GM18870 (cell line): Measurements from ENCODE around the gene RNU7-1.

Experiments used
- ATAC-seq: cut with Tn5 transposase; IDR thresholded peaks from one replicate; pipeline ENCODE4 v1.9.1; 2021; ENCODE audit warnings: moderate library complexity; ENCODE audit not compliant: unreplicated experiment

The RNU7-1 gene

GRCh38 chr12:6963016-6963731, 19.6 kb downstream of the RNU7-1 start:
- ATAC-seq: no peak

GRCh38 chr12:6963791-6964413, 20.3 kb downstream of the RNU7-1 start:
- no peak for ATAC-seq

GRCh38 chr12:6964605-6965025, 21.0 kb downstream of the RNU7-1 start:
- no peak for ATAC-seq

- peak; percentile 32 for ATAC-seq
These were observed 21.5 kb downstream of the RNU7-1 start for GRCh38 chr12:6965026-6965661.

- no peak for ATAC-seq
These were observed 22.1 kb downstream of the RNU7-1 start for GRCh38 chr12:6965714-6966113.

GRCh38 chr12:6966351-6966750, 22.7 kb downstream of the RNU7-1 start:
- no peak for ATAC-seq

- no peak for ATAC-seq
These were observed 24.1 kb downstream of the RNU7-1 start for GRCh38 chr12:6967651-6968100.

GRCh38 chr12:6968426-6968825, 24.8 kb downstream of the RNU7-1 start:
- no peak for ATAC-seq

GRCh38 chr12:6970096-6970527, 26.5 kb downstream of the RNU7-1 start:
- ATAC-seq: peak; percentile 14

- no peak for ATAC-seq
These were observed 30.6 kb downstream of the RNU7-1 start for GRCh38 chr12:6974180-6974579.

GRCh38 chr12:6975297-6976032, 31.8 kb downstream of the RNU7-1 start:
- ATAC-seq: no peak

GRCh38 chr12:6977653-6978052, 34.0 kb downstream of the RNU7-1 start:
- no peak for ATAC-seq

- ATAC-seq: no peak
These were observed 34.6 kb downstream of the RNU7-1 start for GRCh38 chr12:6978188-6978587.

- no peak for ATAC-seq
These were observed 35.0 kb downstream of the RNU7-1 start for GRCh38 chr12:6978611-6979011.

- no peak for ATAC-seq
These were observed 35.4 kb downstream of the RNU7-1 start for GRCh38 chr12:6979021-6979420.

GRCh38 chr12:6979453-6979852, 35.8 kb downstream of the RNU7-1 start:
- ATAC-seq: no peak

GRCh38 chr12:6980075-6980474, 36.5 kb downstream of the RNU7-1 start:
- ATAC-seq: no peak

- no peak for ATAC-seq
These were observed 37.1 kb downstream of the RNU7-1 start for GRCh38 chr12:6980740-6981139.

- no peak for ATAC-seq
These were observed 37.8 kb downstream of the RNU7-1 start for GRCh38 chr12:6981152-6982052.

GRCh38 chr12:6982532-6982931, 38.9 kb downstream of the RNU7-1 start:
- no peak for ATAC-seq
